GM11168 (cell line): ENCODE results near the gene MANF.
"Not testable (repeated sequence)": the region's sequence is repeated elsewhere in the genome, so short reads cannot be mapped to it uniquely, and the experiment has no call there.

Experiments used
- in situ Hi-C: fragments of 300-500 bp; cut with MboI; formaldehyde crosslinking; loops from one replicate; pipeline ENCODE4 v1.12.0; 2022; ENCODE audit warnings: low sequenced_read_pairs; ENCODE audit not compliant: unreplicated experiment

The MANF gene

DNA sequence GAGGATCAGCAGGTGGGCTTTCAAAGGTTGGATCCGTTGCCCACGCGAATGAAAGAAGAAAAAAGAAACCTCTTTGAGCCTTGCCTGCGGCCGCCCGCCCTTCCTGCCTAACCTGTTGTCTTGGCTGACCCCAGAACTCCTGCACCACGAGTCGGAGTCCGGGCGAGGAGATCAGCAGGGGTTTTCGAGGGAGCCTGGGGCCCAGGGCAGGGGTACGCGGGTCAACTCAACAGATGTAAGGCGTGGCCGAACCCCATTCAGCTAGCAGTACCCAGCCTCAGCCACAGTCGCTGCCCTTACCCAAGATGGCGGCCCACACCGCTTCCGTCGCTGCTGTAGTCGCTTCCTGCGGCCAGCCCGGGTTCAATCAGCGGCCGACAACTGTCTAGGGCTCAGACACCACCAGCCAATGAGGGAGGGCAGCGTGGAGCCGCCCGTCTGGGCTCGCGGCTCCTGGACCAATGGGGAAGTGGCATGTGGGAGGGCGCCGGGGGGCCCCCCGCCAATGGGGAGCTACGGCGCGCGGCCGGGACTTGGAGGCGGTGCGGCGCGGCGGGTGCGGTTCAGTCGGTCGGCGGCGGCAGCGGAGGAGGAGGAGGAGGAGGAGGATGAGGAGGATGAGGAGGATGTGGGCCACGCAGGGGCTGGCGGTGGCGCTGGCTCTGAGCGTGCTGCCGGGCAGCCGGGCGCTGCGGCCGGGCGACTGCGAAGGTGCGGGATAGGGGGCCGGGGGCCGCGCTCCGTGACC is at the start of gene MANF:
Gene MANF (plus strand): TSS at position 566 of the 748 bp plus-strand sequence. CDS start 52 bp downstream, at position 618.
- in situ Hi-C loops, result no loop called here

DNA sequence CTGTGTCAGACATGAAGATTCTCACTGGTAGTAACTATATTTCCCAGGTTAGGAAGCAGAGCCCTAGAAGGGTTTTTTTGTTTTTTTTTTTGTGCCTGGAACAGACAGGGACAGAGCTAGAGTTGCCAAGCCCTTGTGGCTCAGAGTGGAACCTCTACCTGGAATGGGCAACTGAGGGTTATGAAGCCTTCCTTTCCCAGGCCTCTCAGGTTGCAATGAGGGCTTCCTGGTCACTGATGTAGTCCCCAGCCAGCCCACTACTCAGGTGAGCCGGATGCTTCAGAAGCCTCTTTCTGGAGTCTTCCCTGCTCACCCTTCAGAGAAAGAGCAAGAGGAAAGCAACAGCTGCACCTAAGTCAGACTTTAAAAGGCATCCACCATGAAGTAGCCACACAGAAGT is 48.8 kb upstream of the MANF start:
- in situ Hi-C loops, result no loop called here

DNA sequence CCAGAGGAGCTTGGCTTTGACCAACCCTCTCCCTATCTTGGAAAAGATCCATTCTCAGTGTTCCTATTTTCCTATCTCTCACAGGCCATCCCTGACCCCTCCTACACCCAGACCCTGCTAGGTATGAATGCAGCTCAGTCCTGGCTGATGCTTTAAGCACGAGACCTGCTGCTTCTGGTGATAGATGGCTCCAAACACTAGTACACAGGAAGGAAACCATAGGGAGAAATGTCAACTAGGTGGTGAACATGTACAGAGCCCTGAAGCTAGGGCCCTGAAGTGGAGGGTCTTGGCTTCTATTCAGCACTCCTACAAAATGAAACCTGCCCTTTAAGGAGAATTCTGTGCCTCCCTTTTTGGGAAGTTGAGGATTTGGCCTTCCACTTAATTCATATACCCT is 47.4 kb upstream of the MANF start:
- in situ Hi-C loops, result no loop called here

DNA sequence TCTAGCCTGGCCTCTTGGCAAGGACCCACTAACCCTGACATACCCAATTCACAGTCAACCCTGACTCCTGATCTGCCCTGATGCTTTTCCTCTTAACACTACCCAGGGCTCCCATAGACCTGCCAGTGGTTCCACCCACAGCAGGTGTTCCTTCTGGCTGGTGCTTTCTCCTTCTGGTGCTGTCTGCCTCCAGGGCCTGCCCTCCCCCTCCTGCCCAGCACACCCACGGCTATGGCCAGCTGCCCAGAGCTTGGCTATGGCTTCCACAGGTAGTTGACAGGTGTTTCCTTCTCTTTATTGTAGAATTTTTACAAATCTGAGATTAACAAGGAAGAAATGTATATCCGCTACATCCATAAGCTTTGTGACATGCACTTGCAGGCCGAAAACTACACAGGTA is 46.5 kb upstream of the MANF start:
- in situ Hi-C loops, result no loop called here

DNA sequence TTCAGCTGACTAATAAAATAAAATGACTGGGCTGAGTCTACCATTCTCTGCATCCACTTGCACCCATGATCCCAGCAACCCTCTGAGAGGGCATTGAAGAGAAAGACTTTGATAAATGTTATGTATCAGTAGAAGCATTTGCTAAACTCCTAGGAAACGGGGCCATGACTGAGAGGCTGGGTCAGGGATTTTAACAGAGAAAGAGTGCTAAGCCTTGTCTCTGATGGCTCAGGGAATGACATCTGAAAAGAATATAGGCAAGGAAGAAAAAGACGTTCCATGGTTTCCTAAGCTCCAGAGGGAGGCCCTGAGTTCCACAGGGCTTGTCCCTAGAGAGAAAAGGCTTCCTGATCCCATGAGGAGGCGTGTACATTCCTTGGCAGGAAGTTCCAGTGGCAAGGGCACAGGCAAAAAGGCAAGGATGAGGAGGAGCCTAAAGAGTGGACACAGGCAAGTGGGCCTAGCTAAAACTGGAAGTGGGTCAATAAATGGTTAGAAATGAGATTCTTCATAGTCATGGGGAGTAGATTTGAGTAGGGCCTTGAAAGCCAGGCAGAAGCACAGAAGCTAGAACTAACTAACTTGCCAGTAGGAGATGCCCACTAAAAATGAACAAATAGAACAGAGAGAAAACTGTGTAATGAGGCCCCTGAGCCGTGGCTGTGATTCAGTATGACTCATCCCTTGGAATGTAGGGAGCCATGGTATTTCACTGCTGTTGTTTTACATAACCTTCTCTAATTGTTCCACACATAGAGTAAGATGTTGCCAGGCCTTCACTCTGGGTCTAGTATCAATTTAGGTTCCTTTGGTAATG is 44.9 kb upstream of the MANF start:
- in situ Hi-C loops, result no loop called here

DNA sequence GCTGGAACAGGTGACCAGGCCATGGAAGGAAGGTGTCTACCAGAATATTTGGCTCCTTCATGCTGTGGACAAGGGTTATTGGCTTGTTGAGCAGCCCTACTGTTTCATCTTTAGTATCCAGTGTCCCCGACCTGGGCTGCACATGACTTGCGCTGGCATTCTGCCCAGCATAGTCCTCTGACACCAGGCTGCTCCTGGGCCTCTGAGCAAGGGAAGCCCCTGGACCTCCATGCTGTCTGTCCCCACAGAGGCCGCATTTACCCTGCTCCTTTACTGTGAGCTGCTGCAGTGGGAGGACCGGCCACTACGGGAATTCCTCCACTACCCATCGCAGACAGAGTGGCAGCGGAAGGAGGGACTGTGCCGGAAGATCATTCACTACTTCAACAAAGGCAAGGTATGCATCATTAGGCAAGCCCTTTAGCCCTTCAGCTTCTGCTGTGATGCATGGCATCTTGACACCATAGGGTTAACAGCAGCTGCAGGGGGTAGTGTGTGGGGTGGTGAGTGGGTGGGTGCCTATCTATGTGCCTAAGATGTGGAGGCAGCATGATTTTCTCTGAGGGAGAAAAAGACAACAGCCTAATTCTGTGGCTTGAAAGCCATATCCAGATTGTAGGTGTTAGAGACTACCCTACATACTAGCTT is 44.0 kb upstream of the MANF start:
- in situ Hi-C loops, result no loop called here

DNA sequence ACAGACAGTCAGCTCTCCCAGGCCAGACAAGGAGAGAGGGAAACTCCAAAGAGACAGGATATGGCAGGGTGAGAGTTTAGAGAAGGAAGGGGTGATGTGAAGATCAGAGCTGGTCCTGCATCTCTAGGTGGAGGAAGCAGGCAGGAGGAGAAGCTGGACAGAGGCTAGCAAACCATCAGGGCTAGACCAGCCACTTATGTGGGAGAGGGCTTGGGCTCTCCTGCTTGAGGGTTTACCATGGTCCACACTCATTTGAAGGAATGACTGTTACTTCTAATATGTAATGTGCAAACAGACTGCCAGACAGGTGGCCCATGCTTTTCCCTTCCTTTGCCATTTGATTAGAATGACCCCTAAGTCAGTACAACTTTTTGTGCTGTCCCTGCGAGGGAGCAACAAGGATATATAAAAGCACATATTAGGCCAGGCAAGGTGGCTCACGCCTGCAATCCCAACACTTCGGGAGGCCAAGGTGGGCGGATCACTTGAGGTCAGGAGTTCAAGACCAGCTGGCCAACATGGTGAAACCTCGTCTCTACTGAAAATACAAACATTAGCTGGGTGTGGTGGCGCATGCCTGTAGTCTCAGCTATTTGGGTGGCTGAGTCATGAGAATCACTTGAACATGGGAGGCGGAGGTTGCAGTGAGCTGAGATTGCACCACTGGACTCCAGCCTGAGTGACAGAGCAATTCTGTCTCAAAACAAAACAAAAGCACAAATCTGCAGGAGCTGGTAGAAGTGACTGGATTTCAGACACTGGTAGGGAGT is 41.0 kb upstream of the MANF start:
- in situ Hi-C loops, result no loop called here

DNA sequence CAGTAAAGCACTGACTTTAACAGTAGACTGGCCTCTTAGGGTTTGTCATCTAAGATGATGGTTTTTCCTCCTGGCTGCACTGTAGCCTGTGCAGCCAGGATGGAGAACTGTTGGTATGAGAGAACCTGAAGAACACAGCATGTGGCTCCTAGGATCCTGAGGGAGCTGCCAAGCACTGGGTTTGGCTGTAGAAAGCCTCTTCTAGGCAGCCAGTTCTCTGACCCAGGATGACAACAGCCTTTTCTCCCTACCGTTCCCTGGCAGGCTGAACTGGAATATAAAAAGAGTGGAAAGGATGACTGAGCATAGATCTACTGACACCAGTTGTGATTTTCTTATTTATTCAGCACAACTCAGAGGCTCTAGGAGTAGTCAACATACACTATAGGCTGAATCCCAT is 34.3 kb upstream of the MANF start:
- in situ Hi-C loops, result no loop called here

DNA sequence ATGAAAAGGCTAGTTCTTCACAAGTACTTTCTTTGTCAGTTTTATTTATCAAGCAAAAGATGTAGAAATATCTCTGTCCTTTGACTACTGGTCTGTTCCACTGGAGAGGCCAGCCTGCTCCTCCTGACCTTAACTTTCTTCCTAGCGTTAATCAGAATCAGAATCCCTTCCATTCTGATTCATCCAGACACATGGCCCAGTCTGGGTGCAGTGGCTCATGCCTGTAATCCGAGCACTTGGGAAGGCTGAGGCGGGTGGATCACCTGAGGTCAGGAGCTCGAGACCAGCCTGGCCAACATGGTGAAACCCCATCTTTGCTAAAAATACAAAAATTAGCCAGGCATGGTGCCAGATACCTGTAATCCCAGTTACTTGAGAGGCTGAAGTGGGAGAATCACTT is 32.0 kb upstream of the MANF start:
- in situ Hi-C loops, result no loop called here

DNA sequence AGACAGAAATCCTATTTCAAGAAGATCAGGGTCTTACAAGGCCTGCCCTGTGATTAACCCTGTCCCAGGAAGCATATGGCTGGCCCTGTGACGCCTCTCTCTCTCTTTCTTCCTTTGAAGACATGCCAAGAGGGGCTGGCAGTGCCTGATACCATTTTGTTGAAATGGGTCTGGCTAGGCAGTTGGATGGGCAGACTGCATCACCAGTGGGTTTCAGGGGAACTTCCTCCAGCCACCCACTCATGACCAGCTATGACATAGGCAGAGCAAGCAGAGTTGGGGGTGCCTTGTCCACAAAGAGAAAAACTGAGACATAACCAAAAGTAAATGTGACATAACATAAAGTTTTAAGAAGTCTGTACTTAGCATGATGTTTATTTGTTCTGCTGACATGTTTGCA is 31.4 kb upstream of the MANF start:
- in situ Hi-C loops, result no loop called here

DNA sequence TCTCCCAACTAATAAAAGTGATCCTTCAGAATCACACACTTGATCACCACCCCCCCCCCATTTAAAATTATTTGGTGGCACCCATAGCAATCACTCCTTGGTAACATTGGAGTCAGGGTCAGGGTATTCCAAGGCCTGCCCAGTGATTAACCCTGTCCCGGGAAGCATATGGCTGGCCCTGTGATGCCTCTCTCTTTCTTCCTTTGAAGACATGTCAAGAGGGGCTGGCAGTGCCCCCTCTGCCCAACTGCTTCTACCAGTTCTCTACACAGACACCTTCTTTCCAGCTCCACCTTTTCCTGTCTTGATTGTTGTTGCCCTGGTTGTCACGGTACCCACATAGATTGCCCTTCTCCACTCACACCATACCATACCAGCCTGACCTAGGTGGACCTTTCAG is 30.9 kb upstream of the MANF start:
- in situ Hi-C loops, result no loop called here

DNA sequence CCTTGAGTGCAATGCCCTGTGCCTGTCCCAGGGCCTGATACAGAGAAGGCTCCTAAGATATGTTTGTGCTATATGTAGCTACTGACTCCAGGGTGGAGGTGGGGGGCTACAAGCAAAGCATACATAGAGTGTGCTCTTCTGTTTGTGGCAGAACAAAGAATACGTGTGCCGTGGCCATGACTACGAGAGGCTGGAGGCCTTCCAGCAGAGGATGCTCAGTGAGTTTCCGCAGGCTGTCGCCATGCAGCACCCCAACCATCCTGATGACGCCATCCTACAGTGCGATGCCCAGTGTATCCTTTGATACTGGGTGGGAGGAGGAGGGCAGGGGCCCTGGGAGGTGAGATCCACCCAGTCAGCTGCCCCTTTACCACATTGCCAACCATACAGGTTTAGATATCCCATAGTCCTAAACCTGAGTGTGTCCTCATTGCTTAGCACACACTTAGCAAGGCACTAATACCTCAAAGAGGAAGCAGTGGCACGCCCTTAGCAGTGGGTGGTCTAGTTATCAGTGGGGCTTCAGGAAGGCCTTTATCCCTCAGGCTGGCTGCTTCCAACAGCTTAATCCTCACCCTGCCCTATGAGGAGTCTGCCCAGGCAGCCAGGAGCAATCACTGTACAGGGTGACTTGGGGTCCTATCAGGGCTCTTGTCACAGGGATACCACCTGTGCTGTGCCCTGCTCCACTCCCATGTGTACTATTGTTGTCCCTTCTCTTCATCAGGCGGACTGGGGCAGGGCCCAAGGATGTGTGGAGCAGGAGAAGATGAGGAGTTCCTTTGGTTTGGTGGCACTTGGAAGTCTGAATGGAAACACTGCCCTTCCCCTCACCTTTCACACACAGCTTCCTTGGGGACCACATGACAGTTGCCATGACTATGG is 30.1 kb upstream of the MANF start:
- in situ Hi-C loops, result no loop called here

DNA sequence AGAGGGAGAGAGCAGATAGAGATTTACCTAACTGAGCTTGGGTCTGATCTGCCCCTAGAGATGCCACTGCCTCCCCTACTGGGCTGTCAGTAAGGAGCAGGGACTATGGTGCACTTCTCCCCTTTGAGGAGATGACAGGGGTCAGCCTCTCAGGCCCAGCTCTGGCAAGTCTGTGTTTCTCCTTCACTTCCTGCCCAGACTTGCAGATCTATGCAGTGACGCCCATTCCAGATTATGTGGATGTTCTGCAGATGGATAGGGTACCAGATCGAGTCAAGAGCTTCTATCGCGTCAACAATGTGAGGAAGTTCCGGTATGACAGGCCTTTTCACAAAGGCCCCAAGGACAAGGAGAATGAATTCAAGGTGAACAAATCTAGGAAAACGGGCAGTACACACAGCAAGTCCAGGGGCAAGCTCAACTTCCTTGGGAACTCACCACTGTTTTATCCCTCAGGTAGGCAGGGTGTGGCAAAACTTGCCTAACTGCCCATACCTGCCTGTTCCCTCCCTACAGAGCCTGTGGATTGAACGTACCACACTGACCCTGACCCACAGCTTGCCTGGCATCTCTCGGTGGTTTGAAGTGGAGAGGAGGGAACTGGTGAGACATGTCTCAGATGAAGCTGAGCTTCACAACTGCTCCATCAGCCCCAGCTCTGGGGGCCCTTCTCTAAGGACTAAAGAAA is 29.1 kb upstream of the MANF start:
- in situ Hi-C loops, result no loop called here

DNA sequence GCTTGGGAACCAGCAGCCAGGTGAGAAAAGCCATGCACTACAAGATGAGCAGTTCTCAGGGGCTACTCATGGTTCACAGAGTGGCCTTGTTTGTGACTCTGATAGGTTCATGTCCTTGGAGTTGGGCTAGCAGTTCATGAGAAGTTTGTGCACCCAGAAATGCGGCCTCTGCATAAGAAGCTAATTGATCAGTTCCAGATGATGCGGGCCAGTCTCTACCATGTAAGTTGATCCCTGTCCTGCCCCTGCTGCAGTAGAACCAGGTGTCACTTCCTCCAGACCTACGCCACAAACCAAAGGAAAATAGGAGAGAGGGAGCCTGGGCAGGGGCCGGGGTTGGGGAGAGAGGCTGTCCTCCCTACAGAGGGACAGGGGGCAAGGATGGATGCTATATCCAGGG is 27.2 kb upstream of the MANF start:
- in situ Hi-C loops, result no loop called here

DNA sequence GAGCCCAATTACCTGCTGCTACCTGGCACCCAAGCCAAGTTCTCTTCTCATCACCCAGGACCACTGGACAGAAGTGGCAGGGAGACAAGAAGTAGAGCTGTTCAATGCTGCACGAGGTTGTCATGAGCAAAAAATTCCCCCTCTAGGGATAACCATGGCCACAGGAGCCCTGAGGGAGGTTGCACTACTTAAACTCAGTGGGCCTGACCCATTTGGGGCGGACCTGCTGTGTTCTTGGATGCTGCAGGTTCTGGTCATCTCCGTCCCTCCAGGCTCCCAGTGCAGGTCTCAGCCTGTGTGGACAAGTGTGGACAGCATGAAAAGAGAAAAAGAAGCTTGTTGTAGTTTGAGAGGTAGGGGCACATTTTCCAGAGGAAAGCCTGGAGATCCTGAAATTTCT is 26.1 kb upstream of the MANF start:
- in situ Hi-C loops, result no loop called here

DNA sequence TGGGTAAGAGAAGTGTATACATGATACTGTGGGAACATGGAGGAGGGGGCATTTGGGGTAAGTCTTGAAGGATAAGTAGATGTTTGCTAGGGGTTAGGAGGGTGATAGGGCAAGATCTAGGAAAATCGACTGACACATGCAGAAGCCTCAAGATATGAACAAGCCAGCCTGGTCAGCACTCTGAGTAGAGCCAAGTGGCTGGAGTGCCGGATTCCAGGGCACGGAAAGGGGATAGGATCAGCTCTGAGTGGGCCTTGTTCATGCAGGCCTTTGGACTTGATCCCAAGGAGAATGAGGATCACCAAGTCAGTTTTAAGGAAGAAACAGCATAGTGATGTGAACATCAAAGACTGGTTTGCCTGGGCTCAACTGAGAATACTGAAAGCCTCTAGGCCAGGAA is 24.3 kb upstream of the MANF start:
- in situ Hi-C loops, result no loop called here

DNA sequence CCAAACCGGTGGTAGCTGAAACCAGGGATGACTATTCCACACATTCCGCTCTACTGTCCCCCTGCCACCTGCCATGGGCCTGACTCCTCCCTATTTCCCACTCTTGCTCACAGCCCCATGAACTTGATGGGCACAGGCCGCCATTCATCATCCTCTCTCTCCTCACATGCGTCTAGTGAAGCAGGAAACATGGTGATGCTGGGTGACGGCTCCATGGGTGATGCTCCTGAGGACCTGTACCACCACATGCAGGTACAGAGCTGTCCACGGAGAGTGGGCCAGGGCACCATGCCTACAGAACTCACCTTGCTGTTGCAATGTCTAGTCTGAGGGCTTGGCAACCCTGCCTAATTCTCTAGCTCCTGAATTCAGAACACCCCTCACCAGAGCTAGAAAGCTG is 23.3 kb upstream of the MANF start:
- in situ Hi-C loops, result no loop called here

DNA sequence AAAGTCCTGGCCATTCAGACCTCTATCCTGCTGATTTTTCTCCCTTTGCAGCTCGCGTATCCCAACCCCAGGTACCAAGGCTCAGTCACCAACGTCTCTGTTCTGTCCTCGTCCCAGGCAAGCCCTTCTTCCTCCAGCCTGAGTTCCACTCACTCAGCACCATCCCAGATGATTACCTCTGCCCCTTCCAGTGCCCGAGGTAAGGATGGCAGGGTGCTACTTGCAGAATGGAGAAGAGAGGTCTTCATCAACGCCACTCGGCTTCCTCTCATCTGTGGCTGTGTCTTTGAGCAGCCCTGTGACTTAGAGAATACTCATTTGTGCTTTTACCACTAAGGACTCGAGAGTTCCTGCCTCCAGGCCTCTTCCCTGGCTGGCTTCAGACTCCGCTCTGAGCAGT is 22.6 kb upstream of the MANF start:
- in situ Hi-C loops, result no loop called here

DNA sequence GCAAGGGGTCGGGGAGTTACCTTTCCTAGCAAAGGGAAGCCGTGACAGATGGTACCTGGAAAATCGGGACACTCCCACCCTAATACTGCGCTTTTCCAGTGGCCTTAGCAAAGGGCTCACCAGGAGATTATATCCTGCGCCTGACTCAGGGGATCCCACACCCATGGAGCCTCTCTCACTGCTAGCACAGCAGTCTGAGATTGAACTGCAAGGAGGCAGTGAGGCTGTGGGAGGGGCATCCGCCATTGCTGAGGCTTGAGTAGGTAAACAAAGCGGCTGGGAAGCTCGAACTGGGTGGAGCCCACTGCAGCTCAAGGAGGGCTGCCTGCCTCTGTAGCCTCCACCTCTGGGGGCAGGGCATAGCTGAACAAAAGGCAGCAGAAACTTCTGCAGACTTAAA is 16.8 kb upstream of the MANF start:
- in situ Hi-C loops, result not testable (repeated sequence)
